ENCODE results near the gene STARD5. TPM values are rescaled to one million over a fixed set of nuclear protein-coding genes. Genes with fewer than 3 reads are reported as not detected.

Gene STARD5
- total RNA-seq, 1 experiment from 2014 or later, result 0.41 TPM

GRCh38 chr15:81357180-81357686 is 33.3 kb upstream of the STARD5 start:
- H2AFZ ChIP-seq, result no peak overlapping the region
- H4K20me1 ChIP-seq (ENCODE audit: insufficient read depth), result no peaks in the 10 kb centered on the region
- BruUV-seq (replicated peaks), result no TSS peak
- H3F3A ChIP-seq (ENCODE audit: insufficient read depth, low read depth), result no peaks in the 10 kb centered on the region
- H3K36me3 ChIP-seq (ENCODE audit: low read depth), result no peaks in the 10 kb centered on the region
- no peaks in the 10 kb centered on the region for H3K9me2 ChIP-seq (ENCODE audit: insufficient read depth)
- H3K9me3 ChIP-seq (ENCODE audit: insufficient read depth, low read depth), result no peaks in the 10 kb centered on the region
- no peak for DNase-seq
- CTCF ChIA-PET, result no interaction called here
- H3K4me2 ChIP-seq, result no peak overlapping the region
- H3K79me2 ChIP-seq (ENCODE audit: low read depth), result no peaks in the 10 kb centered on the region
- no peak for TF ChIP-seq EZH2 (IDR thresholded peaks at IDR 0.05; ENCODE audit: low read depth)
- TF ChIP-seq, protein P1, sequence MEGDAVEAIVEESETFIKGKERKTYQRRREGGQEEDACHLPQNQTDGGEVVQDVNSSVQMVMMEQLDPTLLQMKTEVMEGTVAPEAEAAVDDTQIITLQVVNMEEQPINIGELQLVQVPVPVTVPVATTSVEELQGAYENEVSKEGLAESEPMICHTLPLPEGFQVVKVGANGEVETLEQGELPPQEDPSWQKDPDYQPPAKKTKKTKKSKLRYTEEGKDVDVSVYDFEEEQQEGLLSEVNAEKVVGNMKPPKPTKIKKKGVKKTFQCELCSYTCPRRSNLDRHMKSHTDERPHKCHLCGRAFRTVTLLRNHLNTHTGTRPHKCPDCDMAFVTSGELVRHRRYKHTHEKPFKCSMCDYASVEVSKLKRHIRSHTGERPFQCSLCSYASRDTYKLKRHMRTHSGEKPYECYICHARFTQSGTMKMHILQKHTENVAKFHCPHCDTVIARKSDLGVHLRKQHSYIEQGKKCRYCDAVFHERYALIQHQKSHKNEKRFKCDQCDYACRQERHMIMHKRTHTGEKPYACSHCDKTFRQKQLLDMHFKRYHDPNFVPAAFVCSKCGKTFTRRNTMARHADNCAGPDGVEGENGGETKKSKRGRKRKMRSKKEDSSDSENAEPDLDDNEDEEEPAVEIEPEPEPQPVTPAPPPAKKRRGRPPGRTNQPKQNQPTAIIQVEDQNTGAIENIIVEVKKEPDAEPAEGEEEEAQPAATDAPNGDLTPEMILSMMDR (conservative IDR thresholded peaks at IDR 0.05), result no peak
- intact Hi-C loops (cut with micrococcal nuclease; ENCODE audit: unreplicated experiment), result no loop called here
- no peak overlapping the region for H3K27ac ChIP-seq
- H3K4me3 ChIP-seq, result no peak overlapping the region
- no peaks in the 10 kb centered on the region for H3K4me1 ChIP-seq (replicated peaks; ENCODE audit: insufficient read depth)
- H3K27me3 ChIP-seq (ENCODE audit: insufficient read depth, low read depth), result peaks cover 28% of the 10 kb centered on the region
- POLR2A ChIA-PET (ENCODE audit: unreplicated experiment), result no interaction called here

GRCh38 chr15:81356252-81356651 is 32.3 kb upstream of the STARD5 start:
- CTCF ChIA-PET, result no interaction called here

GRCh38 chr15:81351651-81352050 is 27.7 kb upstream of the STARD5 start:
- Histone ChIP-seq H3K4me2 (no peak overlapping the region), H2AFZ (no peak overlapping the region), H4K20me1 (ENCODE audit: insufficient read depth) (no peaks in the 10 kb centered on the region), H3K27me3 (ENCODE audit: insufficient read depth, low read depth) (peaks cover 22% of the 10 kb centered on the region), H3K27ac (no peak overlapping the region), H3K9me2 (ENCODE audit: insufficient read depth) (no peaks in the 10 kb centered on the region), H3K4me1 (replicated peaks; ENCODE audit: insufficient read depth) (no peaks in the 10 kb centered on the region), H3K4me3 (no peak overlapping the region), H3K36me3 (ENCODE audit: low read depth) (no peaks in the 10 kb centered on the region), H3F3A (ENCODE audit: insufficient read depth, low read depth) (no peaks in the 10 kb centered on the region), H3K9me3 (ENCODE audit: insufficient read depth, low read depth) (no peaks in the 10 kb centered on the region), H3K79me2 (ENCODE audit: low read depth) (no peaks in the 10 kb centered on the region)
- no peak for DNase-seq
- CTCF ChIA-PET, result no interaction called here
- TF ChIP-seq, protein P1 (conservative IDR thresholded peaks at IDR 0.05), result no peak
- POLR2A ChIA-PET (ENCODE audit: unreplicated experiment), result no interaction called here
- BruUV-seq (replicated peaks), result no TSS peak
- intact Hi-C loops (cut with micrococcal nuclease; ENCODE audit: unreplicated experiment), result no loop called here

More at GRCh38 chr15:81356252-81356651, 32.3 kb upstream of the STARD5 start:
- H3K27ac ChIP-seq, result no peak overlapping the region
- H2AFZ ChIP-seq, result no peak overlapping the region
- no peaks in the 10 kb centered on the region for H3K9me2 ChIP-seq (ENCODE audit: insufficient read depth)
- no peaks in the 10 kb centered on the region for H3K9me3 ChIP-seq (ENCODE audit: insufficient read depth, low read depth)
- H3F3A ChIP-seq (ENCODE audit: insufficient read depth, low read depth), result no peaks in the 10 kb centered on the region
- BruUV-seq (replicated peaks), result no TSS peak
- no peaks in the 10 kb centered on the region for H3K79me2 ChIP-seq (ENCODE audit: low read depth)
- no peak for DNase-seq
- TF ChIP-seq, protein P1 (conservative IDR thresholded peaks at IDR 0.05), result no peak
- no peak for TF ChIP-seq EZH2 (IDR thresholded peaks at IDR 0.05; ENCODE audit: low read depth)
- intact Hi-C loops (cut with micrococcal nuclease; ENCODE audit: unreplicated experiment), result no loop called here
- H3K4me2 ChIP-seq, result no peak overlapping the region
- no peak overlapping the region for H3K4me3 ChIP-seq
- peaks cover 25% of the 10 kb centered on the region for H3K27me3 ChIP-seq (ENCODE audit: insufficient read depth, low read depth)
- no peaks in the 10 kb centered on the region for H3K4me1 ChIP-seq (replicated peaks; ENCODE audit: insufficient read depth)
- no peaks in the 10 kb centered on the region for H4K20me1 ChIP-seq (ENCODE audit: insufficient read depth)
- H3K36me3 ChIP-seq (ENCODE audit: low read depth), result no peaks in the 10 kb centered on the region
- POLR2A ChIA-PET (ENCODE audit: unreplicated experiment), result no interaction called here

Data from PC-9 (cell line).